GM12878 (cell line): Measurements from ENCODE around the gene RFT1. TPM values are rescaled to one million over a fixed set of nuclear protein-coding genes. Genes with fewer than 3 reads are reported as not detected.

Experiments used
- ATAC-seq: fragments of 200-7000 bp; cut with Tn5 transposase; 3 replicates; pipeline ENCODE4 v1.9.1; 2020; ENCODE audit warnings: mild to moderate bottlenecking, moderate library complexity
- BruUV-seq: library from RNA; stranded (reverse); fragments of 400-500 nt; replicated peaks from 2 replicates; lab custom pipeline; 2021; lab: Mats Ljungman, UMichigan
- CTCF ChIA-PET: fragments of 300-600 bp; sonication (Branson Sonifier 250); formaldehyde crosslinking; extraction: SDS; loops from one replicate; lab custom pipeline; 2021; ENCODE audit warnings: inconsistent platforms; lab: Yijun Ruan, JAX
- POLR2A ChIA-PET: fragments of 350-600 bp; formaldehyde crosslinking; extraction: SDS; loops from one replicate; lab custom pipeline; 2021; ENCODE audit warnings: inconsistent platforms; lab: Charles Lee
- RAD21 ChIA-PET: fragments of 300-600 bp; sonication (Branson Sonifier 250); formaldehyde crosslinking; loops from one replicate; lab custom pipeline; 2023; ENCODE audit warnings: antibody characterized with exemption; ENCODE audit not compliant: unreplicated experiment; lab: Charles Lee
- SMC1A ChIA-PET: fragments of 300-600 bp; sonication (Branson Sonifier 250); formaldehyde crosslinking; loops from one replicate; lab custom pipeline; 2023; ENCODE audit not compliant: unreplicated experiment, uncharacterized antibody; lab: Charles Lee
- DNase-seq: peaks from one replicate; pipeline ENCODE4 v3.0.0-alpha.2; 2011; ENCODE audit warnings: low read depth, low spot score
- FAIRE-seq: peaks from 3 replicates; lab custom pipeline; 2011; peaks lifted over from hg19 to GRCh38; lab: Jason Lieb, UNC
- H2AFZ ChIP-seq: 2 replicates; pipeline ENCODE4 v1.6.0; 2011; ENCODE audit warnings: low read depth, low read length, control low read depth; ENCODE audit not compliant: control insufficient read depth
- H3K27ac ChIP-seq: 2 replicates; pipeline ENCODE4 v1.5.1; 2011; ENCODE audit warnings: control low read depth; ENCODE audit not compliant: control insufficient read depth, insufficient read depth
- H3K27me3 ChIP-seq, 2 experiments: replicated peaks in 1 of 2; 2 replicates each; pipeline versions ENCODE4 v1.6.0 to v1.6.1; 2011; ENCODE audit warnings: low read length in 1 of 2; ENCODE audit not compliant: control insufficient read depth in 2 of 2, insufficient read depth in 2 of 2
- H3K36me3 ChIP-seq, 2 experiments: 2 replicates each; pipeline ENCODE4 v1.5.1; 2011; ENCODE audit warnings: low read length in 1 of 2; ENCODE audit not compliant: control insufficient read depth in 2 of 2, insufficient read depth in 2 of 2
- H3K4me1 ChIP-seq: 2 replicates; pipeline ENCODE4 v1.6.1; 2011; ENCODE audit warnings: mild to moderate bottlenecking, low read length, moderate library complexity, mixed read lengths; ENCODE audit not compliant: control insufficient read depth, insufficient read depth
- H3K4me2 ChIP-seq: 2 replicates; pipeline ENCODE4 v1.6.0; 2011; ENCODE audit warnings: control low read depth; ENCODE audit not compliant: control insufficient read depth, insufficient read depth
- H3K4me3 ChIP-seq: fragments of 200-600 bp; sonication (generic); 2 replicates; pipeline ENCODE4 v1.5.1; 2016
- H3K79me2 ChIP-seq: 2 replicates; pipeline ENCODE4 v1.6.0; 2011; ENCODE audit warnings: low read length; ENCODE audit not compliant: control insufficient read depth, insufficient read depth
- H3K9ac ChIP-seq: 2 replicates; pipeline ENCODE4 v1.8.0; 2011; ENCODE audit warnings: low read length, control low read depth, mixed read lengths; ENCODE audit not compliant: control insufficient read depth, insufficient read depth
- H3K9me3 ChIP-seq: replicated peaks from 3 replicates; pipeline ENCODE4 v1.5.1; 2011; ENCODE audit warnings: mild to moderate bottlenecking, low read length; ENCODE audit not compliant: control insufficient read depth, insufficient read depth
- H4K20me1 ChIP-seq: 2 replicates; pipeline ENCODE4 v1.6.0; 2011; ENCODE audit not compliant: control insufficient read depth, insufficient read depth
- CTCF ChIP-seq, 3 experiments: IDR thresholded peaks in 2 of 3; conservative IDR thresholded peaks in 1 of 3; 2 replicates each; pipeline ENCODE4 v1.5.1; 2011; ENCODE audit warnings: low read depth in 3 of 3, low read length in 3 of 3, mild to moderate bottlenecking in 3 of 3, control low read depth in 2 of 3, moderate library complexity in 2 of 3, inconsistent platforms in 1 of 3, mixed read lengths in 1 of 3; ENCODE audit not compliant: control insufficient read depth in 2 of 3, insufficient read depth in 1 of 3; ENCODE audit errors: extremely low read depth in 1 of 3
- E2F8 ChIP-seq: fragments of 450-650 bp; IDR thresholded peaks from 2 replicates; pipeline ENCODE4 v1.6.1; 2018; ENCODE audit warnings: mild to moderate bottlenecking, low read depth, moderate library complexity; ENCODE audit not compliant: partially characterized antibody
- MYC ChIP-seq: IDR thresholded peaks from 2 replicates; pipeline ENCODE4 v1.6.1; 2011; ENCODE audit warnings: mild to moderate bottlenecking, low read length, moderate library complexity, inconsistent platforms; ENCODE audit not compliant: insufficient read depth, insufficient replicate concordance, insufficient read length, severe bottlenecking
- NFYA ChIP-seq: IDR thresholded peaks from 2 replicates; pipeline ENCODE4 v1.6.1; 2011; ENCODE audit warnings: low read depth, mild to moderate bottlenecking, low read length, improper control_type of control experiment, borderline replicate concordance
- PML ChIP-seq: IDR thresholded peaks from 2 replicates; pipeline ENCODE4 v1.6.1; 2012; ENCODE audit warnings: low read length, inconsistent platforms
- POLR2A ChIP-seq: IDR thresholded peaks from 2 replicates; pipeline ENCODE4 v1.6.1; 2011; ENCODE audit warnings: low read depth, mild to moderate bottlenecking, low read length
- WGBS: methylation state at CpG from one replicate; pipeline ENCODE4 v1.1.6; 2016; ENCODE audit warnings: low lambda C conversion rate; ENCODE audit not compliant: insufficient replicate concordance, insufficient coverage; ENCODE audit errors: missing lambda C conversion rate; 5-methylcytosine and 5-hydroxymethylcytosine counted together
- in situ Hi-C: fragments of 300-500 bp; cut with MboI; formaldehyde crosslinking; loops from 9 replicates; pipeline ENCODE4 v1.14.3; 2018; ENCODE audit warnings: mixed read lengths
- intact Hi-C: fragments of 100-400 bp; cut with micrococcal nuclease; formaldehyde crosslinking; loops from one replicate; pipeline ENCODE4 v1.14.2; 2022; ENCODE audit not compliant: unreplicated experiment
- polyA plus RNA-seq, 11 experiments: library from polyadenylated mRNA; depleted of rRNA in 4 of 11; unstranded in 6 of 11; stranded (reverse) in 5 of 11; fragments of >200 nt; fragmentation: Nextera tagmentation in 4 of 11; fragmentation: Illumina TruSeq in 1 of 11; extraction: Ambion mirVana in 4 of 11; extraction: Trizol in 1 of 11; gene quantifications; 1 replicate in 1 of 11; 2 replicates in 10 of 11; pipeline versions ENCODE4 v1.2.1 to v1.2.3, GENCODE V29; 2011 to 2016; ENCODE audit warnings: inconsistent platforms in 2 of 11, missing spikeins in 2 of 11, low read depth in 1 of 11
- total RNA-seq, 4 experiments: library from RNA; depleted of rRNA in 3 of 4; stranded (reverse); fragments of >200 nt in 3 of 4; fragmentation: Illumina TruSeq in 1 of 4; extraction: Trizol in 1 of 4; gene quantifications; 2 replicates each; pipeline versions ENCODE4 v1.2.1 to v1.2.3, GENCODE V29; 2013 to 2021
- TF ChIP-seq, protein P1 (sequence below): IDR thresholded peaks from 2 replicates; pipeline ENCODE4 v1.6.1; 2012; ENCODE audit warnings: low read depth, low read length, improper control_type of control experiment

RFT1 gene
- total and polyA plus RNA-seq, 10 of the 15 experiments (the other 5 are each of a cell fraction or from before 2014, with no cell fraction given) = 16.6 to 75.1 (median 34.5) TPM

GRCh38 chr3:53178246-53178645, 48.0 kb upstream of the RFT1 start (continued):
- TF ChIP-seq CTCF (IDR thresholded peaks at IDR 0.05 in 2 of 3, conservative IDR thresholded peaks at IDR 0.05 in 1 of 3; ENCODE audit: control insufficient read depth in 2 of 3, extremely low read depth in 1 of 3, insufficient read depth in 1 of 3, low read depth in 3 of 3, low read length in 3 of 3) = no peak
- no peak for TF ChIP-seq PML
- TF ChIP-seq MYC = no peak

GRCh38 chr3:53175613-53176540, 45.6 kb upstream of the RFT1 start:
- RAD21 ChIA-PET = interaction anchor here (1.7 kb wide), 1 partner anchor 21 kb away, joined by 4 read pairs; no protein-coding TSS in a partner anchor
- Histone ChIP-seq H3K79me2 (peaks cover 74% of the 10 kb centered on the region), H2AFZ (no peak overlapping the region), H4K20me1 (no peaks in the 10 kb centered on the region), H3K4me3 (no peak overlapping the region), H3K4me1 (peaks cover 83% of the 10 kb centered on the region), H3K9ac (no peak overlapping the region), H3K4me2 (no peak overlapping the region), H3K27ac (0 out of 2 replicates have a peak overlapping the region, but pooled peaks have one; percentile 36), H3K27me3 (no peaks in the 10 kb centered on the region), H3K36me3 (peaks cover 15 to 51% of the 10 kb centered on the region in 2 experiments; a peak in 3 of 4 replicates), H3K9me3 (no peaks in the 10 kb centered on the region)
- FAIRE-seq (no peak), ATAC-seq (no peak), DNase-seq (no peak)
- intact Hi-C loops = no loop called here
- POLR2A ChIA-PET = interaction anchor here (0.7 to 1.0 kb wide), 2 partner anchors 15 to 17 kb away, joined by 3 to 5 read pairs; partner anchors contain the start of gene PRKCD
- SMC1A ChIA-PET = interaction anchor here (1.6 kb wide), 1 partner anchor 17 kb away, joined by 4 read pairs; no protein-coding TSS in a partner anchor
- CTCF ChIA-PET = interaction anchor here (0.6 to 1.6 kb wide), 6 partner anchors 17 to 62 kb away, joined by 3 to 7 read pairs (median 4); no protein-coding TSS in a partner anchor
- TF ChIP-seq, protein P1, sequence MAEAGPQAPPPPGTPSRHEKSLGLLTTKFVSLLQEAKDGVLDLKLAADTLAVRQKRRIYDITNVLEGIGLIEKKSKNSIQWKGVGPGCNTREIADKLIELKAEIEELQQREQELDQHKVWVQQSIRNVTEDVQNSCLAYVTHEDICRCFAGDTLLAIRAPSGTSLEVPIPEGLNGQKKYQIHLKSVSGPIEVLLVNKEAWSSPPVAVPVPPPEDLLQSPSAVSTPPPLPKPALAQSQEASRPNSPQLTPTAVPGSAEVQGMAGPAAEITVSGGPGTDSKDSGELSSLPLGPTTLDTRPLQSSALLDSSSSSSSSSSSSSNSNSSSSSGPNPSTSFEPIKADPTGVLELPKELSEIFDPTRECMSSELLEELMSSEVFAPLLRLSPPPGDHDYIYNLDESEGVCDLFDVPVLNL = no peak
- no peak for TF ChIP-seq E2F8
- TF ChIP-seq POLR2A = peak; percentile 47
- TF ChIP-seq NFYA = no peak
- no peak for TF ChIP-seq CTCF (IDR thresholded peaks at IDR 0.05 in 2 of 3, conservative IDR thresholded peaks at IDR 0.05 in 1 of 3; ENCODE audit: control insufficient read depth in 2 of 3, extremely low read depth in 1 of 3, insufficient read depth in 1 of 3, low read depth in 3 of 3, low read length in 3 of 3)
- in situ Hi-C loops = no loop called here
- no TSS peak for BruUV-seq
- WGBS = 54% methylated on average over 9 of the region's 9 CpGs
